H1 (cell line): ENCODE results near the gene PURA. TPM values are rescaled to one million over a fixed set of nuclear protein-coding genes. Genes with fewer than 3 reads are reported as not detected.

Experiments
- CTCF ChIA-PET: fragments of 300-600 bp; sonication (Branson Sonifier 250); formaldehyde crosslinking; loops from one replicate; lab custom pipeline; 2021; ENCODE audit not compliant: partially characterized antibody; lab: Charles Lee
- POLR2A ChIA-PET: fragments of 300-600 bp; sonication (Branson Sonifier 250); formaldehyde crosslinking; loops from one replicate; lab custom pipeline; 2021; ENCODE audit warnings: inconsistent platforms; ENCODE audit not compliant: partially characterized antibody; lab: Charles Lee
- DNase-seq, 2 experiments: peaks; one replicate each; pipeline versions ENCODE4 v3.0.0 to v3.0.0-alpha.2; 2010 to 2022; ENCODE audit warnings: low spot score in 2 of 2, low read depth in 1 of 2, mixed read lengths in 1 of 2
- FAIRE-seq: peaks from 2 replicates; lab custom pipeline; 2011; peaks lifted over from hg19 to GRCh38; lab: Jason Lieb, UNC
- H2AFZ ChIP-seq: 2 replicates; pipeline ENCODE4 v1.8.1; 2012; ENCODE audit warnings: low read length, inconsistent platforms
- H2AK5ac ChIP-seq: 2 replicates; pipeline ENCODE4 v1.6.1; 2013; ENCODE audit warnings: low read depth, low read length
- H2BK120ac ChIP-seq: replicated peaks from 2 replicates; pipeline ENCODE3; 2013; ENCODE audit warnings: low read depth, low read length, inconsistent platforms
- H2BK12ac ChIP-seq: 2 replicates; pipeline ENCODE4 v1.6.1; 2013; ENCODE audit warnings: low read depth, low read length
- H2BK15ac ChIP-seq: 2 replicates; pipeline ENCODE4 v1.6.1; 2013; ENCODE audit warnings: low read length
- H2BK20ac ChIP-seq: 2 replicates; pipeline ENCODE4 v1.6.1; 2013; ENCODE audit warnings: low read length
- H2BK5ac ChIP-seq: 2 replicates; pipeline ENCODE4 v1.6.1; 2013; ENCODE audit warnings: low read depth, low read length
- H3K14ac ChIP-seq: 2 replicates; pipeline ENCODE4 v1.6.1; 2013; ENCODE audit warnings: inconsistent platforms; ENCODE audit not compliant: insufficient read length
- H3K18ac ChIP-seq: 2 replicates; pipeline ENCODE4 v1.6.1; 2013; ENCODE audit warnings: low read length; ENCODE audit errors: extremely low read depth
- H3K23ac ChIP-seq: 2 replicates; pipeline ENCODE4 v1.6.1; 2013; ENCODE audit warnings: inconsistent platforms; ENCODE audit not compliant: insufficient read length
- H3K23me2 ChIP-seq: 2 replicates; pipeline ENCODE4 v1.6.1; 2013; ENCODE audit warnings: low read depth, low read length
- H3K27ac ChIP-seq: 2 replicates; pipeline ENCODE4 v1.6.1; 2011; ENCODE audit warnings: low read depth, low read length, inconsistent platforms
- H3K27me3 ChIP-seq, 4 experiments: replicated peaks in 1 of 4; 1 replicate in 1 of 4; 2 replicates in 3 of 4; pipeline versions ENCODE4 v1.6.1 to v1.8.1; 2011 to 2013; ENCODE audit warnings: low read length in 3 of 4, mild to moderate bottlenecking in 3 of 4, inconsistent platforms in 2 of 4, mixed read lengths in 2 of 4, moderate library complexity in 1 of 4; ENCODE audit not compliant: control insufficient read depth in 3 of 4, insufficient read depth in 3 of 4; ENCODE audit errors: extremely low read depth in 1 of 4
- H3K36me3 ChIP-seq, 4 experiments: 2 replicates each; pipeline versions ENCODE4 v1.6.1 to v1.8.1; 2011 to 2013; ENCODE audit warnings: mild to moderate bottlenecking in 4 of 4, low read length in 3 of 4, moderate library complexity in 2 of 4, control low read depth in 1 of 4, inconsistent platforms in 1 of 4; ENCODE audit not compliant: insufficient read depth in 4 of 4, control insufficient read depth in 2 of 4
- H3K4ac ChIP-seq: replicated peaks from 2 replicates; pipeline ENCODE3; 2013; ENCODE audit warnings: low read length, low read depth, mixed read lengths, inconsistent platforms; ENCODE audit not compliant: insufficient read length
- H3K4me1 ChIP-seq, 4 experiments: replicated peaks in 1 of 4; 1 replicate in 1 of 4; 2 replicates in 3 of 4; pipeline versions ENCODE4 v1.6.1 to v1.8.1; 2011 to 2013; ENCODE audit warnings: low read length in 3 of 4, inconsistent platforms in 2 of 4, mixed read lengths in 1 of 4; ENCODE audit not compliant: insufficient read depth in 4 of 4, control insufficient read depth in 3 of 4
- H3K4me2 ChIP-seq, 2 experiments: 2 replicates each; pipeline versions ENCODE4 v1.6.1 to v1.8.1; 2011 to 2013; ENCODE audit warnings: low read depth in 2 of 2, low read length in 2 of 2, control low read depth in 1 of 2, inconsistent platforms in 1 of 2, mild to moderate bottlenecking in 1 of 2; ENCODE audit not compliant: insufficient read depth in 1 of 2
- H3K4me3 ChIP-seq, 4 experiments: fragments of 200-600, 300-600 bp in 1 of 4; sonication (generic), shearing (Covaris generic), sonication (Bioruptor Twin) in 1 of 4; 2 replicates each; pipeline versions ENCODE4 v1.5.1 to v1.8.1; 2011 to 2016; ENCODE audit warnings: low read length in 4 of 4, low read depth in 3 of 4, control low read depth in 2 of 4, inconsistent platforms in 2 of 4, mild to moderate bottlenecking in 2 of 4, mixed read lengths in 1 of 4, moderate library complexity in 1 of 4; ENCODE audit not compliant: insufficient read depth in 2 of 4; ENCODE audit errors: extremely low read depth in 1 of 4
- H3K56ac ChIP-seq: replicated peaks from 2 replicates; pipeline ENCODE3; 2013; ENCODE audit warnings: low read depth, mild to moderate bottlenecking, mixed read lengths, low read length, inconsistent platforms; ENCODE audit not compliant: insufficient read length
- H3K79me1 ChIP-seq: 2 replicates; pipeline ENCODE4 v1.6.1; 2013; ENCODE audit warnings: low read depth, low read length, control low read depth
- H3K79me2 ChIP-seq, 2 experiments: 2 replicates each; pipeline versions ENCODE4 v1.6.1 to v1.8.1; 2012 to 2013; ENCODE audit warnings: low read length in 2 of 2, mild to moderate bottlenecking in 2 of 2, inconsistent platforms in 1 of 2; ENCODE audit not compliant: insufficient read depth in 2 of 2, control insufficient read depth in 1 of 2
- H3K9ac ChIP-seq, 4 experiments: replicated peaks in 1 of 4; 1 replicate in 1 of 4; 2 replicates in 3 of 4; pipeline versions ENCODE4 v1.6.1 to v1.8.1; 2011 to 2013; ENCODE audit warnings: low read depth in 3 of 4, low read length in 3 of 4, control low read depth in 2 of 4, mild to moderate bottlenecking in 2 of 4, moderate library complexity in 2 of 4, inconsistent platforms in 1 of 4; ENCODE audit errors: extremely low read depth in 1 of 4
- H3K9me3 ChIP-seq, 2 experiments: 2 replicates each; pipeline versions ENCODE4 v1.6.1 to v1.8.1; 2012 to 2013; ENCODE audit warnings: mild to moderate bottlenecking in 2 of 2, moderate library complexity in 2 of 2, control low read depth in 1 of 2, inconsistent platforms in 1 of 2, low read depth in 1 of 2, low read length in 1 of 2, mixed read lengths in 1 of 2; ENCODE audit not compliant: insufficient read depth in 2 of 2
- H4K20me1 ChIP-seq, 2 experiments: replicated peaks in 1 of 2; 2 replicates each; pipeline versions ENCODE3 to v1.8.1; 2011 to 2013; ENCODE audit warnings: inconsistent platforms in 2 of 2, low read length in 2 of 2, mild to moderate bottlenecking in 1 of 2; ENCODE audit not compliant: insufficient read depth in 2 of 2, control insufficient read depth in 1 of 2
- H4K5ac ChIP-seq: 2 replicates; pipeline ENCODE4 v1.6.1; 2013; ENCODE audit warnings: low read length, low read depth, mixed read lengths, inconsistent platforms; ENCODE audit not compliant: insufficient read length
- H4K8ac ChIP-seq: 2 replicates; pipeline ENCODE4 v1.8.0; 2013; ENCODE audit warnings: mild to moderate bottlenecking, moderate library complexity, low read length, inconsistent platforms; ENCODE audit not compliant: insufficient read depth; ENCODE audit errors: extremely low read depth
- H4K91ac ChIP-seq: replicated peaks from 2 replicates; pipeline ENCODE3; 2013; ENCODE audit warnings: low read length, mixed read lengths, inconsistent platforms; ENCODE audit not compliant: insufficient read length
- BCL11A ChIP-seq, 2 experiments: IDR thresholded peaks; one replicate each; pipeline ENCODE4 v1.6.1; 2011; ENCODE audit warnings: low read depth in 2 of 2, low read length in 2 of 2, mild to moderate bottlenecking in 2 of 2
- BRCA1 ChIP-seq: IDR thresholded peaks from 2 replicates; pipeline ENCODE4 v1.6.1; 2012; ENCODE audit warnings: low read depth, low read length, improper control_type of control experiment
- EP300 ChIP-seq, 2 experiments: IDR thresholded peaks; 1 replicate in 1 of 2; 2 replicates in 1 of 2; pipeline ENCODE4 v1.6.1; 2011 to 2012; ENCODE audit warnings: low read depth in 2 of 2, low read length in 2 of 2, mild to moderate bottlenecking in 2 of 2, borderline replicate concordance in 1 of 2, inconsistent platforms in 1 of 2, moderate library complexity in 1 of 2
- MAX ChIP-seq: IDR thresholded peaks from 2 replicates; pipeline ENCODE4 v1.6.1; 2012; ENCODE audit warnings: inconsistent platforms
- POLR2A ChIP-seq, 2 experiments: IDR thresholded peaks; 1 replicate in 1 of 2; 2 replicates in 1 of 2; pipeline ENCODE4 v1.6.1; 2011; ENCODE audit warnings: low read depth in 2 of 2, low read length in 2 of 2, mild to moderate bottlenecking in 2 of 2; ENCODE audit errors: control extremely low read depth in 1 of 2
- POLR2AphosphoS5 ChIP-seq: IDR thresholded peaks from 2 replicates; pipeline ENCODE4 v1.6.1; 2011; ENCODE audit warnings: low read depth, low read length
- RFX5 ChIP-seq: IDR thresholded peaks from 2 replicates; pipeline ENCODE4 v1.6.1; 2011; ENCODE audit warnings: low read depth, low read length, improper control_type of control experiment, borderline replicate concordance
- TEAD4 ChIP-seq: IDR thresholded peaks from 2 replicates; pipeline ENCODE4 v1.6.1; 2012; ENCODE audit warnings: low read depth, low read length, inconsistent platforms, mixed read lengths
- WGBS, 2 experiments: shearing (Covaris generic) in 1 of 2; methylation state at CpG; one replicate each; pipeline versions ENCODE4 v1.1.6 to v1.1.7; 2013 to 2015; ENCODE audit warnings: low lambda C conversion rate in 2 of 2, mixed read lengths in 2 of 2, inconsistent platforms in 1 of 2, low coverage in 1 of 2, missing lambda C conversion rate in 1 of 2; ENCODE audit not compliant: insufficient replicate concordance in 2 of 2, insufficient coverage in 1 of 2, insufficient read length in 1 of 2; ENCODE audit errors: extremely low coverage in 1 of 2, missing lambda C conversion rate in 1 of 2; 5-methylcytosine and 5-hydroxymethylcytosine counted together
- polyA plus RNA-seq, 7 experiments: library from polyadenylated mRNA; depleted of rRNA in 3 of 7; stranded (reverse) in 5 of 7; unstranded in 2 of 7; fragments of >200 nt in 5 of 7; fragments of 200-250 nt in 2 of 7; gene quantifications; 1 replicate in 5 of 7; 2 replicates in 1 of 7; 4 replicates in 1 of 7; pipeline versions ENCODE4 v1.2.1 to v1.2.3, GENCODE V29; 2011 to 2013; ENCODE audit warnings: missing spikeins in 2 of 7, mixed read lengths in 2 of 7
- total RNA-seq: library from RNA; stranded (reverse); fragmentation: NEBNext Ultra II Directional; extraction: Animal tissue kit (Norgen Biotek cat#: 25700); gene quantifications from 2 replicates; pipeline ENCODE4 v1.2.1, GENCODE V29; 2021

The PURA gene
- total and polyA plus RNA-seq, 2 of the 8 experiments (the other 6 are each of a cell fraction or from before 2014, with no cell fraction given) = 0.98 to 2.1 TPM

- Histone ChIP-seq H2BK15ac (no peak overlapping the region), H3K36me3 (no peaks in the 10 kb centered on the region), H3K23me2 (peaks cover 5% of the 10 kb centered on the region; the same call in 1 of the 2 replicates), H3K18ac (no peak overlapping the region), H3K14ac (no peak overlapping the region), H2BK12ac (0 out of 2 replicates have a peak overlapping the region, but pooled peaks have one; percentile 39), H3K9ac (no peak overlapping the region), H2BK120ac (no peak overlapping the region), H3K23ac (no peak overlapping the region), H3K4ac (no peak overlapping the region), H4K8ac (no peak overlapping the region), H3K4me1 (peaks cover 0 to 15% (median 5%) of the 10 kb centered on the region in 4 experiments; a peak in 5 of 7 replicates), H3K4me3 (no peak overlapping the region), H4K5ac (no peak overlapping the region), H3K4me2 (no peak overlapping the region), H2BK5ac (no peak overlapping the region), H3K9me3 (no peaks in the 10 kb centered on the region), H3K27me3 (peaks cover 25 to 54% (median 41%) of the 10 kb centered on the region in 4 experiments), H2AFZ (no peak overlapping the region), H3K56ac (no peak overlapping the region), H3K79me1 (no peaks in the 10 kb centered on the region), H4K20me1 (peaks cover 0 to 4% of the 10 kb centered on the region in 2 experiments), H4K91ac (no peak overlapping the region), H3K27ac (no peak overlapping the region), H3K79me2 (no peaks in the 10 kb centered on the region), H2BK20ac (no peak overlapping the region), H2AK5ac (no peak overlapping the region)
- ChIA-PET POLR2A (interaction anchor here (1.4 kb wide), 1 partner anchor 8 kb away, joined by 4 read pairs; no protein-coding TSS in a partner anchor), CTCF (interaction anchor here (1.9 to 9.9 kb wide), 5 partner anchors 8 to 179 kb away, joined by 7 to 118 read pairs (median 91); partner anchors contain the start of gene PURA)
- DNase-seq = peak in 1 of 2 experiments; percentile 33
- WGBS, 2 experiments = 85% methylated on average over 1 of the region's 1 CpG; no CpG with 5 or more reads in 1 of the 2 experiments
- no peak for FAIRE-seq
- TF ChIP-seq POLR2AphosphoS5 = no peak
- no peak for TF ChIP-seq MAX
- TF ChIP-seq POLR2A (IDR thresholded peaks at IDR 0.05; ENCODE audit: control extremely low read depth in 1 of 2, low read depth in 2 of 2, low read length in 2 of 2) = no peak
- TF ChIP-seq RFX5 = no peak
- no peak for TF ChIP-seq TEAD4
- TF ChIP-seq EP300 (IDR thresholded peaks at IDR 0.05; ENCODE audit: borderline replicate concordance in 1 of 2, low read depth in 2 of 2, low read length in 2 of 2) = no peak
- no peak for TF ChIP-seq BRCA1
- no peak for TF ChIP-seq BCL11A (IDR thresholded peaks at IDR 0.05; ENCODE audit: low read depth in 2 of 2, low read length in 2 of 2)
Measured at GRCh38 chr5:140147460-140147859, 33.6 kb downstream of the PURA start.
